ENCODE measurements around the gene HDAC3.

DNA sequence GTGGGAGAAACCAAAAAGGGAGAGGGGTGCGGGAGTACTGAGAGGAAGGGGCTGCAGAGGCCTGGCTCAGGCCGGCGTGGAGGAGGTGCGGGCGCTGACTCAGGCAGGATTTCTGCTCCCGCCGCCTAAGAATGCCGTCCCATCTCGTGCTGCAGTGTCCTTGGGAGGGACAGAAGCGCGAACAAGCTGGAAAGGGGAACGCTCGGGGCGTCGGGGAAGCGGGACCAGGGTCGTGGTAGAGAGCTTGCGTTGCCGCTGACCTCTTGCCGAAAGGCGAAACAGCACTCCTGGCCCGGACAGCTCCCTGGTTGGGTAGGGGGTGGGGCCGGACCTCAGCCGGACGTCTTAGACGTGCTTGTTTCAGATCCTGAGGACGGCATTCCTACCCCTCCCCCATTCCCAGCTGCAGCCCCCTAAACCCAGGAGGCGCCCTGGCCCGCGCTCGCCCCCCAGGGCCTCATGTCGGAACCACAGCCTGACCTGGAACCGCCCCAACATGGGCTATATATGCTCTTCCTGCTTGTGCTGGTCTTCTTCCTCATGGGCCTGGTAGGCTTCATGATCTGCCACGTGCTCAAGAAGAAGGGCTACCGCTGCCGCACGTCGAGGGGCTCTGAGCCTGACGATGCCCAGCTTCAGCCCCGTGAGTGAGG is 1.2 kb upstream of the HDAC3 start:
- TF ChIP-seq, protein P1, sequence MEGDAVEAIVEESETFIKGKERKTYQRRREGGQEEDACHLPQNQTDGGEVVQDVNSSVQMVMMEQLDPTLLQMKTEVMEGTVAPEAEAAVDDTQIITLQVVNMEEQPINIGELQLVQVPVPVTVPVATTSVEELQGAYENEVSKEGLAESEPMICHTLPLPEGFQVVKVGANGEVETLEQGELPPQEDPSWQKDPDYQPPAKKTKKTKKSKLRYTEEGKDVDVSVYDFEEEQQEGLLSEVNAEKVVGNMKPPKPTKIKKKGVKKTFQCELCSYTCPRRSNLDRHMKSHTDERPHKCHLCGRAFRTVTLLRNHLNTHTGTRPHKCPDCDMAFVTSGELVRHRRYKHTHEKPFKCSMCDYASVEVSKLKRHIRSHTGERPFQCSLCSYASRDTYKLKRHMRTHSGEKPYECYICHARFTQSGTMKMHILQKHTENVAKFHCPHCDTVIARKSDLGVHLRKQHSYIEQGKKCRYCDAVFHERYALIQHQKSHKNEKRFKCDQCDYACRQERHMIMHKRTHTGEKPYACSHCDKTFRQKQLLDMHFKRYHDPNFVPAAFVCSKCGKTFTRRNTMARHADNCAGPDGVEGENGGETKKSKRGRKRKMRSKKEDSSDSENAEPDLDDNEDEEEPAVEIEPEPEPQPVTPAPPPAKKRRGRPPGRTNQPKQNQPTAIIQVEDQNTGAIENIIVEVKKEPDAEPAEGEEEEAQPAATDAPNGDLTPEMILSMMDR (conservative IDR thresholded peaks at IDR 0.05; ENCODE audit: low read depth, low read length), result no peak
- TF ChIP-seq EZH2phosphoT487 (IDR thresholded peaks at IDR 0.05; ENCODE audit: borderline replicate concordance, low read length) (no peak), EZH2 (IDR thresholded peaks at IDR 0.05; ENCODE audit: low read length, unreplicated experiment) (no peak)

Measured in PC-3 (cell line).